ENCODE results near the gene NOB1.
"Not testable (repeated sequence)": the region's sequence is repeated elsewhere in the genome, so short reads cannot be mapped to it uniquely, and the experiment has no call there.

NOB1 gene

DNA sequence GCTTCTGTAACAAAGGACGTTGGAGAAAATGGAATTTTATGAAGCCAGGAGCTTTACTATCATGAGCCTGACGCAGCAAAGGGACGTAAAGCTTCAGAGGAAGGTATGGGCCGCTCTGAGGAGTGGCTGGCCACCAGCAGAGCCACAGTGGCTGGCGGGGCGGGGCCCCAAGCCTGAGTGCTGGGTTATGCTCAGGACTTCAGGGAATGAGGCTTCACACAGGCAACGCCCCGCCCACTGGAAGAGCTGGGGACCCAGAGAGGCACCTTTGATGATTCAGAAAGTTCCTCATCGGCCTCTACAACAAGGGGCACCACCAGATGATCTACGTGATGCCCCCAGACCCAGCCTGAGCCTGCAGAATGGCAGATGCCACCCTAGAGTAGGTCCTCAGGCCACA, 8.8 kb downstream of the NOB1 start:
- TF ChIP-seq, protein P1, sequence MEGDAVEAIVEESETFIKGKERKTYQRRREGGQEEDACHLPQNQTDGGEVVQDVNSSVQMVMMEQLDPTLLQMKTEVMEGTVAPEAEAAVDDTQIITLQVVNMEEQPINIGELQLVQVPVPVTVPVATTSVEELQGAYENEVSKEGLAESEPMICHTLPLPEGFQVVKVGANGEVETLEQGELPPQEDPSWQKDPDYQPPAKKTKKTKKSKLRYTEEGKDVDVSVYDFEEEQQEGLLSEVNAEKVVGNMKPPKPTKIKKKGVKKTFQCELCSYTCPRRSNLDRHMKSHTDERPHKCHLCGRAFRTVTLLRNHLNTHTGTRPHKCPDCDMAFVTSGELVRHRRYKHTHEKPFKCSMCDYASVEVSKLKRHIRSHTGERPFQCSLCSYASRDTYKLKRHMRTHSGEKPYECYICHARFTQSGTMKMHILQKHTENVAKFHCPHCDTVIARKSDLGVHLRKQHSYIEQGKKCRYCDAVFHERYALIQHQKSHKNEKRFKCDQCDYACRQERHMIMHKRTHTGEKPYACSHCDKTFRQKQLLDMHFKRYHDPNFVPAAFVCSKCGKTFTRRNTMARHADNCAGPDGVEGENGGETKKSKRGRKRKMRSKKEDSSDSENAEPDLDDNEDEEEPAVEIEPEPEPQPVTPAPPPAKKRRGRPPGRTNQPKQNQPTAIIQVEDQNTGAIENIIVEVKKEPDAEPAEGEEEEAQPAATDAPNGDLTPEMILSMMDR (conservative IDR thresholded peaks at IDR 0.05; ENCODE audit: low read depth, low read length), result no peak
- no peak for DNase-seq (ENCODE audit: low read depth)

DNA sequence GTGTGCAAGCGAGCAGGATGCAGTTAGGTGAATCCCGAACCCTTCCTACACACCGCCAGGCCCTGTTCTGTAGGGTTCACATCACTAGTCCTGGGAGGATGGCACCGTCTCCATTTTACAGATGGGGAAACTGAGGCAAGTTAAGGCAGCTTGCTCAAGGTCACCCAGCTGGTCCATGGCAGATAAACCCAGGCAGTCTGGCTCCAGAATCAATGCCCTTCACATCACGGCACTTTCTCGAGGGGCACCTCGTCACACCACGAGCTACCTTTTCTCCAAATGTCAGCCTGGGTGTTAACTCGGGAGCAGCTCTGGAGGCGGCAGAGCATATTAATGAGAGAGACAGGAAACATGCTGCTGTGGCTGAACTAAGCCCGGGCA, 9.5 kb downstream of the NOB1 start:
- TF ChIP-seq, protein P1 (conservative IDR thresholded peaks at IDR 0.05; ENCODE audit: low read depth, low read length), result no peak
- no peak for DNase-seq (ENCODE audit: low read depth)
- H3K4me3 ChIP-seq (ENCODE audit: low read depth, low read length), result no peak overlapping the region

More for the DNA sequence above, 8.8 kb downstream of the NOB1 start:
- no peak overlapping the region for H3K4me3 ChIP-seq (ENCODE audit: low read depth, low read length)

DNA sequence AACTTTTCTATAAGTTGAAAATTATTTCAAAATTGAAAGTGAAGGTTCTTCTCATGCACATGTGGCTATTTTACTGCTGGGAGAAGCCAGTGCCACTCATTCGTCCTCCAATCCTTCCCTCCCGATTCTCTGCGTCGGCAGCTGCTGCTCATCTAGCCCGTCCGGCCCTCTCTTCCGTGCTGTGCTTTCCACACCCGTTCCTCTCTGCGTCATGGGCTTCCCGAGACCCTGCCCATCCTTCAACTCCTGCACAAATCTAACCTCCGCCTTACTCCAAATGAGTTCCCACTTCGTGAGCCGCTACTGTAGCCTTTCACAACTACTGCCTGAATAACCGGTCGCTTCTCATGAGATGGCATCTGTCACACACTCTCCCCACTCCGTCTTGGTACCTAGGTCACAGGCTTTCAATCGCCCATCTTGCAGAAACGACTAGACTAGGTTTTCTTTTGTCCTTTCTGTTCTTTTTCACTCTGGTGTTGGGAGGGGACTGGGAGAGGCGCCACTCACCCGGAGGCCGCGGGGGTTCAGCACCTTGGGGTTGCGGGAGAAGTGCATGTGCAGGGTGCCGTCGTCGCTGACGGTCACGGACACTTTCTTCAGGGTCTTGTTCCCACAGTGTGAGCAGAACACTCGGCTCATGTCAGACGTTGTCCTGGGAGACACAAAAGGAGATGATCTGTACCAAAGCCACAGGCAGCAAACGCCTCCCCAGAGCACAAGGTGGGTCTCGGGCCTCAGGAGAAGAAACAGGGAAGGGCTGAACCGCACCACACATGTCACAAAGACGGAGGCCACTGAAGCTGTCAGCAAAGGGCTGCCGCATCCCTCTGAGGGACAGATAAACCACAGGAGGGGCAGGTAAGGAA, 10.1 kb downstream of the NOB1 start:
- no peak overlapping the region for H3K4me3 ChIP-seq (ENCODE audit: low read depth, low read length)
- TF ChIP-seq, protein P1 (conservative IDR thresholded peaks at IDR 0.05; ENCODE audit: low read depth, low read length), result no peak
- DNase-seq (ENCODE audit: low read depth), result no peak

DNA sequence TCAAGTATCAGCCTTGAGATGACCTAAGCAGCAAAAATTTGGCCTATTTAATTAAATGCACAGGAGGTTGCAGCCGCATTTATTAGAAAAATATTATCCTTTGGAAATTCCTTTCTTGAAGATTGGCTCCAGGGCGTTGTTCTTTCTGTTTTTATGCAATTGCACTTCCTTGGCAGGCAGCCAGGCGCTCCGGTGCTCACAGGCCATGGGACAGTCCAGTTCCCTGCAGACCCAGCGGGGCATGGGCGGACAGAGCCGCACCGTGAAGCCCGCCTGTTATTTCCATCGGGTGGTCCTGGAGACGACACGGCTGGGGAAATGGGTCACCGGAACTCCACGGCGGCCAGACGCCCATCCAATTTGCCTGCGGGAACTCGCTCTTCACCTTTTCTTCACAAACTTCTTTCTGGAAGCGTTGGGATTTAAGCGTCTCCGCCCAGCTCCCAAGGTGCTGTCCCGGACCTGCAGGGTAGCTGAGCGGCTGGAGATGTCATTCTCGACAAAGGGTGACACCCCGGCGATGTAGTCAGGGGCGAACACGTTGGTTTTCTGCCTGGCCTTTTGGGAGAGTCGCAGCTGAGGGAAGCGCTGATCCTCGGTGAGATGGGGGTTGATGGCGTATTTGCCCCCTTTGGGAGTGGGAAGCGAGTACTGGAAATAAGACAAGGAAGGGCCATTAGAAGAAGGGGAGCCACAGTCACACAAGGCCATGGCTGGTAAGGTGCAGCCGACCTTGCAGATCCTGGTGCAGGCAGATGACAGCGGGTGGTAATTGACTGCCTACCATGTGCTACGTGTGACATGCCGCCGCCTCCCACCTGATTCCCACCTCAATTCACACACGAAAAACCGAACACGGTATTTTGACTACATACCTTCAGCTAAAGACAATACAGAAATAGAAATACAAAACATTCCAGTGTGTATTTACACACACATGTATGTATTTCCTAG, 12.5 kb downstream of the NOB1 start:
- TF ChIP-seq, protein P1 (conservative IDR thresholded peaks at IDR 0.05; ENCODE audit: low read depth, low read length), result no peak
- H3K4me3 ChIP-seq (ENCODE audit: low read depth, low read length), result no peak overlapping the region
- peak; percentile 83 for DNase-seq (ENCODE audit: low read depth)

DNA sequence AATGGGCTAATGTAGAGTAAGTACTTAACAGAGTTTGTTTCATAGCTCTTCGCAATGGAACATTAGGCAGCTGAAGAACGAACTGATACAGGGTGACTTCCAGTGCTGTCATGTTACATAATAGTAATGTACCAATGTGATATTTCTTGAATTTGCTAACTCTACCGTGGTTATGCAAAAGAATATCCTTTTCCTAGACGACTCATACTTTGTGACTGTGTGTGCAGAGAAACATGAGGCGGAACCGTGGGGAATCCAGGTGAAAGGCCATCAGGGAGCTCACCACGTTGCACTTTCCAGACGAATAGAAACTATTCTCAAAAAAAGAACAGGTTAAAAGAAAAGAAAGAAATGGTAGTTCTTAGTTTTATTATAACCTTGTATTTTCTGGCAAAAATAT, 13.2 kb downstream of the NOB1 start:
- DNase-seq (ENCODE audit: low read depth), result peak; percentile 75
- no peak overlapping the region for H3K4me3 ChIP-seq (ENCODE audit: low read depth, low read length)
- TF ChIP-seq, protein P1 (conservative IDR thresholded peaks at IDR 0.05; ENCODE audit: low read depth, low read length), result no peak

DNA sequence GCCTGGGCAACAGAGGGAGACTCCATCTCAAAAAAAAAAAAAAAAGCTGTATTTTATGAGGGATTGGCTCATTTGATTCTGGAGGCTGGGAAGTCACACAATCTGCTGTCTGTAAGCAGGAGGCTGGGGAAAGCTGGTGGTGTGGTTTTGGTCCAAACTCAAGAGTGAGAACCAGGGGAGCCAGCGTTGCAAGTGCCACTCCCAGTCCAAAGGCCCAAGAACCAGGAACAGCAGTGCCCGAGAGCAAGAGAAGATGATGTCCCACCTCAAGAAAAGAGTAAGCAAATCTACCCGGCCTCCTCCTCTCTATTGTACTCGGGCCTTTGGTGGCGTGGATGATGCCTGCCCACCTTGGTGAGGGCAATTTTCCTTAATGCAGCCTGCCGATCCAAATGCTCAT, 22.6 kb downstream of the NOB1 start:
- no peak overlapping the region for H3K4me3 ChIP-seq (ENCODE audit: low read depth, low read length)
- DNase-seq (ENCODE audit: low read depth), result no peak
- TF ChIP-seq, protein P1 (conservative IDR thresholded peaks at IDR 0.05; ENCODE audit: low read depth, low read length), result no peak

DNA sequence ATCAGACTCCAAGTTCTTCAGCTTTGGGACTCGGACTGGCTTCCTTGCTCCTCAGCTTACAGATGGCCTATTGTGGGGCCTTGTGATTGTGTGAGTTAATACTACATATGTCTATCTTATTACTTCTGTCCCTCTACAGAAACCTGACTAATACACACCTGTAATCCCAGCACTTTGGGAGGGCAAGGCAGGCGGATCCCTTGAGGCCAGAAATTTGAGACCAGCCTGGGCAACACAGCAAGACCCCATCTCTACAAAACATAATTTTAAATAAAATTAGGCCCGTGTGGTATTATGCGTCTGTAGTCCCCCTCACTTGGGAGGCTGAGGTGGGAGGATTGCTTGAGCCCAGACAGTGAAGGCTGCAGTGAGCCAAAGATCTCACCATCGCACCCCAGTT, 23.4 kb downstream of the NOB1 start:
- DNase-seq (ENCODE audit: low read depth); H3K4me3 ChIP-seq (ENCODE audit: low read depth, low read length): not testable (repeated sequence)

DNA sequence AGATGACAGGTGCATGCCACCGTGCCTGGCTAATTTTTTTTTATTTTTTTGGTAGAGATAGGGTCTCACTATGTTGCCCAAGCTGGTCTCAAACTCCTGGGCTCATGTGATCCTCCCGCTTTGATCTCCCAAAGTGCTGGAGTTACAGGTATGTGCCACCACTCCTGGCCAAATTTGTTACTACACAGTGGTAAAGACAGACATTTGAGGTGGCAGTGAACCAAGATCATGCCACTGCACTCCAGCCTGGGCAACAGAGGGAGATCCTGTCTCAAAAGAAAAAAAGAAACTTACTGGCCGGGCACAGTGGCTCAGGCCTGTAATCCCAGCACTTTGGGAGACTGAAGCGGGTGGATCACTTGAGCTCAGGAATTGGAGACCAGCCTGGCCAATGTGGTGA, 25.7 kb downstream of the NOB1 start:
- DNase-seq (ENCODE audit: low read depth); H3K4me3 ChIP-seq (ENCODE audit: low read depth, low read length): not testable (repeated sequence)
